HG02981 (cell line): ENCODE data around the gene ARMS2.

Experiments
- ATAC-seq: cut with Tn5 transposase; IDR thresholded peaks from one replicate; pipeline ENCODE4 v1.9.1; 2021; ENCODE audit warnings: mild to moderate bottlenecking, moderate library complexity; ENCODE audit not compliant: unreplicated experiment

The ARMS2 gene

GRCh38 chr10:122450353-122450990 is 4.0 kb upstream of the ARMS2 start:
- ATAC-seq: no peak

- no peak for ATAC-seq
These were observed 382 bp upstream of the ARMS2 start for GRCh38 chr10:122454071-122454470.

GRCh38 chr10:122455376-122456079 is 1.1 kb downstream of the ARMS2 start:
- no peak for ATAC-seq

- ATAC-seq: no peak
These were observed 3.5 kb downstream of the ARMS2 start for GRCh38 chr10:122457934-122458333.

GRCh38 chr10:122458693-122459092 is 4.2 kb downstream of the ARMS2 start:
- ATAC-seq: no peak

GRCh38 chr10:122459561-122460273 is 5.3 kb downstream of the ARMS2 start:
- no peak for ATAC-seq

GRCh38 chr10:122460891-122461293 is 6.4 kb downstream of the ARMS2 start:
- no peak for ATAC-seq

GRCh38 chr10:122461367-122461728 is 6.9 kb downstream of the ARMS2 start, which contains the start of gene HTRA1:
HTRA1 (plus strand) TSS chr10:122461553; CDS start chr10:122461653, 100 bp downstream.
- no peak for ATAC-seq

GRCh38 chr10:122461729-122462532 is 7.5 kb downstream of the ARMS2 start:
- no peak for ATAC-seq

- no peak for ATAC-seq
These were observed 8.3 kb downstream of the ARMS2 start for GRCh38 chr10:122462533-122463465.

GRCh38 chr10:122463466-122464249 is 9.2 kb downstream of the ARMS2 start:
- ATAC-seq: no peak

GRCh38 chr10:122464250-122464510 is 9.7 kb downstream of the ARMS2 start:
- no peak for ATAC-seq

GRCh38 chr10:122464586-122464985 is 10.1 kb downstream of the ARMS2 start:
- no peak for ATAC-seq

- no peak for ATAC-seq
These were observed 11.1 kb downstream of the ARMS2 start for GRCh38 chr10:122465401-122466040.

- ATAC-seq: no peak
These were observed 12.5 kb downstream of the ARMS2 start for GRCh38 chr10:122466951-122467381.

GRCh38 chr10:122467701-122468100 is 13.2 kb downstream of the ARMS2 start:
- no peak for ATAC-seq

GRCh38 chr10:122468307-122468925 is 14.0 kb downstream of the ARMS2 start:
- ATAC-seq: no peak

GRCh38 chr10:122468926-122469781 is 14.7 kb downstream of the ARMS2 start:
- ATAC-seq: no peak
